ENCODE measurements around the gene CRELD2.
"Not testable (repeated sequence)": the region's sequence is repeated elsewhere in the genome, so short reads cannot be mapped to it uniquely, and the experiment has no call there.

The CRELD2 gene

GRCh38 chr22:49930596-49931412 is 12.4 kb downstream of the CRELD2 start:
- no peak for DNase-seq (ENCODE audit: low spot score)

GRCh38 chr22:49933236-49934159 is 15.1 kb downstream of the CRELD2 start:
- DNase-seq (ENCODE audit: low spot score) = no peak

GRCh38 chr22:49934160-49934890 is 15.9 kb downstream of the CRELD2 start:
- no peak for DNase-seq (ENCODE audit: low spot score)

GRCh38 chr22:49934891-49935557 is 16.6 kb downstream of the CRELD2 start:
- peak; percentile 73 for DNase-seq (ENCODE audit: low spot score)

GRCh38 chr22:49935561-49935960 is 17.1 kb downstream of the CRELD2 start:
- DNase-seq (ENCODE audit: low spot score) = no peak

GRCh38 chr22:49936018-49936972 is 17.9 kb downstream of the CRELD2 start:
- peak; percentile 70 for DNase-seq (ENCODE audit: low spot score)

GRCh38 chr22:49936973-49937757 is 18.7 kb downstream of the CRELD2 start:
- DNase-seq (ENCODE audit: low spot score) = no peak

GRCh38 chr22:49937758-49938564 is 19.5 kb downstream of the CRELD2 start:
- no peak for DNase-seq (ENCODE audit: low spot score)

GRCh38 chr22:49938565-49939136 is 20.2 kb downstream of the CRELD2 start:
- no peak for DNase-seq (ENCODE audit: low spot score)

- no peak for DNase-seq (ENCODE audit: low spot score)
Measured at GRCh38 chr22:49941507-49942316, 23.3 kb downstream of the CRELD2 start.

- no peak for DNase-seq (ENCODE audit: low spot score)
Measured at GRCh38 chr22:49942565-49943404, 24.4 kb downstream of the CRELD2 start.

- DNase-seq (ENCODE audit: low spot score) = no peak
Measured at GRCh38 chr22:49943405-49943765, 25.0 kb downstream of the CRELD2 start.

GRCh38 chr22:49943771-49944398 is 25.5 kb downstream of the CRELD2 start:
- no peak for DNase-seq (ENCODE audit: low spot score)

GRCh38 chr22:49944399-49944891 is 26.0 kb downstream of the CRELD2 start:
- no peak for DNase-seq (ENCODE audit: low spot score)

GRCh38 chr22:49945042-49945794 is 26.8 kb downstream of the CRELD2 start:
- not testable (repeated sequence) for DNase-seq (ENCODE audit: low spot score)

Data from iPS-NIHi11 (cell line).